Measurements from ENCODE around the gene CHMP2B.

CHMP2B gene

GRCh38 chr3:87227104-87227834 lies at the start of gene CHMP2B:
CHMP2B (plus strand) TSS chr3:87227309; CDS start chr3:87227523, 214 bp downstream.
- peak; percentile 51 for FAIRE-seq

- no peak for FAIRE-seq
Observed at GRCh38 chr3:87179642-87180041, 47.5 kb upstream of the CHMP2B start.

DNA sequence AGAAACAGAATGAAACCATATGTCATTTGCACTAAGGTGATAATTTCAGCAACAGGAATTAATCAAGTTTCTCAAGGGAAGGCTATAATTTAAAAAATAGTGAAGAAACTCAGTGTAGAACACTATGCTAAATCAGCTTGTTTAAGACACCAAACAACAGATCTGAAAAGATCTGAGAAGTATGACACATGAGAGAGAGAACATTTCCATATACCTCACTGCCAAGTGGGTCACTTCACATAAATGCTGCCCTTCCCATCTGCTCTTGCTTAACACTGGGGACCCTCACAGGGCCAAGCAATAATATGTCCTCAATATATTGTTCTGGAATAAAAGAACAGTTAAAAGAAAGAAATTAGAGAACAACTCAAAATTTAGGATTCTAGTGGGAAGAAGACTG lies 45.6 kb upstream of the CHMP2B start:
- no peak for FAIRE-seq

DNA sequence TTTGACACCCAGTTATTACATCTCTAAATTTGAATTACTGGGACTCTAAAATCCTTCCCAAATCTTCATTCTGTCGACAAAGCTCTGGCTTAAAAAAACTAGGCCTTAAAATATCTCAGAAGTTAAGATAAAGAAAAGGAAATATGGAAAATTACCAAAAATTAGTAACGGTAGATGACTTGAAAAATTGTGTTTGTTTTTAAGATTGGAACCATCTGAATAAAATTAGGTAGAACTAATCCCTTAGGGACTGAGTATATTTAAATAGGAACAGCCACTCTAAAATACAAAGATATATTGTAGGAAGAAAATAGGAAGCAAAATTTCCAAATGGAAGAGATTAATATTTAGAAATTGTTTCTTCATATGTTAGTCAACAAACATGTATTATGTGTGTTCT lies 45.1 kb upstream of the CHMP2B start:
- FAIRE-seq, result no peak

GRCh38 chr3:87186608-87187159 lies 40.4 kb upstream of the CHMP2B start:
- FAIRE-seq, result no peak

GRCh38 chr3:87191175-87191574 lies 35.9 kb upstream of the CHMP2B start:
- no peak for FAIRE-seq

DNA sequence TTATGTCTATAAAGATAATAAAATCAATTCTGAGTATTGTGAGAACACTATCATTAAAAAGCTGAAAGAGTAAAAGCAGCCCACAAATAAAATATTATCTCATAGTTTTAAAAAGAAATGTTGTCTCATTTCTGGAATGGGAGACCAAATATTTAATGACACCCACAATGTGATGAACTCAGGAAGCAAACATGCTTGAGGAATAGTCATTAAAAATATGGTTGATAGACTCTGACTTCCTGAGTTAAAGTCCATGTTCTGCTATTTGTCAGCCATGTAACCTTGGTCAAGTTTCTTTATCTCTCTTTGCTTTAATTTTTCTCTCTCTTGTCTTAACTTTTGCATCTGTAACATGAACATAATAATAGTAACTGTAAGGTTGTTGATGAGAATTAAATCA lies 35.5 kb upstream of the CHMP2B start:
- FAIRE-seq, result no peak

GRCh38 chr3:87196879-87197278 lies 30.2 kb upstream of the CHMP2B start:
- FAIRE-seq, result no peak

DNA sequence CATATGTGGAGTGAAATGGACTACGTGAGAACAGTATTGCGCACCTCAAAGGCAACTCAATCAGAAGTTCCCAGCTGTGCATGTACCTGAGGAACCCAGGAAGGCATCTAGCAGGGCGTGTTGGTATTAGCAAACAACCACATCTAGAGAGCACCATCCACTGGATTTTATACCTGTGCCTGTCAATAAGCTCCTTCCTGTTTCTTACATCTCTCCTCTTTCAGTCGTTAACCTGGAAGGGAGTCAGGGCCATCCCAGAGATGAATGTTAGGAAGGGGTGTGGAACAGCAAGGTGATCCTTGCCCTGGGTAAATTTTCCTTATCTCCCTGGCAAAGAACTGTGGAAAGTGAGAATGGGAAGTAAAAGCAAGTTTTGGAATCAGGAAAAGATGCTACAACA lies 29.6 kb upstream of the CHMP2B start:
- no peak for FAIRE-seq

DNA sequence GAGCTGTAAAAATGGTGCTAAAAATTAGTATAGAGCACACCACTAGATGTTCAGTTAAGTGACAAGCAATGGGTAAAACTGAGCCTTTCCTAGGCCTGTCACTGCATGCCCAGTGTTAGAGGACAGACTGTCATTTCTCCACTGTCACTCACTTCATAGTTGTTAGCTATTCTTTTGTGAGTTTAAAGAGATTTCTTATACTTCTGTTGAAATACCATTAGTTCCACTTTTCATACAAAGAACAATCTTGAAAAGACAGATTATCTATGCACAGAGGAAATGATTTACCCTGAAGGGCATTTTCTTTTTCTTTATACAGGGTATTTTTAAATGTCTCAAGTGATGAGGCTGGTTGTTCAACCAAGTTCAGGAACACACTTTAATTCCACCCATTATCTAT lies 28.3 kb upstream of the CHMP2B start:
- FAIRE-seq, result no peak

DNA sequence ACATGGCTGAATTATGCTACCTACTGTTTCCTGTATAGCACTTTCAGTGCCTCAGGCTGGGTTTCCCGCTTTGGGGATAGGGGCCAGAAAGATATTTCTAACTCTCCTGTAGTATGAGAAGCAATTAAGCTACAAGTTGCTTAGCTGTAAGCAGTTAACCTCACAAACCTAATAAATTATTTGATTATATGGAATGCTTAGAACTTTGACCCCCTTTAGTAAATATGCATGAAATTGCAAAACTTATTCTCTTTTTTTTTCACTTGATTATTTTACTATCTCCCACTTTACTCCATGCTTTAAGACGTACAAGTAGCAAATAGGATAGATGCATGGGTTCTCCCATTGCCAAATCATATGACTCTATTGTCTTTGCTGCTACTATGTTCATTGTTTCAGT lies 27.5 kb upstream of the CHMP2B start:
- FAIRE-seq, result no peak

DNA sequence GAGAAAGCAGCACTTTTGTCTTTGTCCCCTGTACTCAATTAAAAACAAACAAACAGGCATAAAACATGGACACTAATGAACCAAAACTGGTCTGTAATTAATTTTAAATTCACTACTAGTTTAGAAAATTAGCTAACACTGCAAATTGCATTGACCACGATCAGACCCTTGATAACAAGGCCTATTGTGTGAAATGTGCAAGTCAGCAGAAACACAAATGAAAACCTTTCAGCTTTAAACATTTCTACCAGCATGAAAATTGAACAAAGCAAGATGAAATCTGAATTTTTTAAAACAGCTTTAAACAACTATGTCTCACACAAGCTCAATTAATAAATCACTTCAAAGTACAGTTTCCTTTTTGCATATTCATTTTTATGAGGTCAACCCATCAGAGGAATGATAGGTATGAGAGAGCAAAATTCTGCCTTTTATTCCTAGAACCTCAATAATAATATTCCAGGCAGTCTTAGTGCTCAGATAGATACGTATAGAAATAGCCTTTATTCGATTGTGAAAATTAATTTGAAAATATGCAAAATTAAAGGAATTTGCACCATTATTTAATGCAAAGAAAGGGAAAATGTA lies 27.0 kb upstream of the CHMP2B start:
- FAIRE-seq, result no peak

GRCh38 chr3:87201727-87202126 lies 25.4 kb upstream of the CHMP2B start:
- FAIRE-seq, result no peak

DNA sequence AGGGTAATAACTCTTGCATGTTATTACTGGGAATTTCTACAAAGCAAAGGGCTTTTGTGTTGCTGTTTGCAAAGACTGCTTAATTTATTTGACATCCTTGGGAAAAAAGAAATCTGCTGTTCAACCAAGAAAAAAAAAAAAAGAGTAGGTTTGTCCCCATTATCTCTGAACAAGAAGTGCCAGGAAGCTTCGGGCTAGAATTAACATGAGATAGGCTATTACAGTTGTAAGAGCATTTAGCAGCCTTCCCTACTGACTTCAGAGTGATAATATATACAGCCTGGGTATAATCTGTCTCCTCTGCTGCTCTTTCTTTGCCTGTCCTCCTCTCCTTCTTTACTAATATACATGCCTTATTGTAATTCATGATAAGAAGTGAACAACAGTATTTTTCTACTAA lies 23.3 kb upstream of the CHMP2B start:
- no peak for FAIRE-seq

- no peak for FAIRE-seq
Observed at GRCh38 chr3:87206070-87206469, 21.0 kb upstream of the CHMP2B start.

GRCh38 chr3:87206635-87207034 lies 20.5 kb upstream of the CHMP2B start:
- no peak for FAIRE-seq

GRCh38 chr3:87207460-87207859 lies 19.6 kb upstream of the CHMP2B start:
- no peak for FAIRE-seq

GRCh38 chr3:87209111-87209510 lies 18.0 kb upstream of the CHMP2B start:
- no peak for FAIRE-seq

DNA sequence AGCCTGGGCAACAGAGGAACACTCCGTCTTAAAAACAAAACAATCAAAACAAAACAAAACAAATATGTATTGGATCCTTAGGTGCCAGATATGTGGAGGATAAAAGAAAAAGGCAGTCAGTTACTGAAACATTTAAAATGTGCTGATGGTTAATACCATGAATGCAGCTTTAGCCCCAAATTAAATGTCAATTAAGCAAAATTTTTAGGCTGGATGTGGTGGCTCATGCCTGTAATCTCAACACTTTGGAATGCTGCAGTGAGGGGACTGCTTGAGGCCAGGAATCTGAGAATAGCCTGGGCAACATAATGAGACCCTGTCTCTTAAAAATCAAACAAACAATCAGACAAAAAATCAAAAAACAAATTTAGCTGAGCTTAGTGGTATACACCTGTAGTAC lies 8.5 kb upstream of the CHMP2B start:
- FAIRE-seq, result no peak

GRCh38 chr3:87219611-87220010 lies 7.5 kb upstream of the CHMP2B start:
- no peak for FAIRE-seq

GRCh38 chr3:87225659-87226058 lies 1.4 kb upstream of the CHMP2B start:
- no peak for FAIRE-seq

DNA sequence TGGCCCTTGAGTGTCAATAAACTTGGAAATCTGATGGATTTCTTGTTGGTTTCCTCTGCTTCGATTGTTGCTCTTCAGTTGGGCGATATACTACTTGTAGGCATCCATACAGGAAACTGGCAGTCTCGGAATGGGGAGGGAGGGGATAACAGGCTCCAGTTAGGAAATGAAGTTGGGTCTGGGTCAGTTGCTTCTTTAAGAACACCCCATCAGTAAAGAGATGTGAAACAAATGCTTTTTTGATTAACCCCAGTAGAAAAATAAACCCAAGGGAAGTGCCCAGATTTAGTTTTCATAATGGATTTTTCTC lies 681 bp downstream of the CHMP2B start:
- FAIRE-seq, result no peak

- no peak for FAIRE-seq
Observed at GRCh38 chr3:87228316-87228715, 1.2 kb downstream of the CHMP2B start.

GRCh38 chr3:87229113-87229512 lies 2.0 kb downstream of the CHMP2B start:
- FAIRE-seq, result no peak

- FAIRE-seq, result no peak
Observed at GRCh38 chr3:87233805-87234204, 6.7 kb downstream of the CHMP2B start.

Measured in islet of Langerhans (tissue), 1 donor.